HG03521 (cell line): ENCODE data around the gene FRMD4B.

Experiments
- ATAC-seq: cut with Tn5 transposase; IDR thresholded peaks from one replicate; pipeline ENCODE4 v1.9.1; 2021; ENCODE audit warnings: mild to moderate bottlenecking, moderate library complexity; ENCODE audit not compliant: unreplicated experiment

Gene FRMD4B

DNA sequence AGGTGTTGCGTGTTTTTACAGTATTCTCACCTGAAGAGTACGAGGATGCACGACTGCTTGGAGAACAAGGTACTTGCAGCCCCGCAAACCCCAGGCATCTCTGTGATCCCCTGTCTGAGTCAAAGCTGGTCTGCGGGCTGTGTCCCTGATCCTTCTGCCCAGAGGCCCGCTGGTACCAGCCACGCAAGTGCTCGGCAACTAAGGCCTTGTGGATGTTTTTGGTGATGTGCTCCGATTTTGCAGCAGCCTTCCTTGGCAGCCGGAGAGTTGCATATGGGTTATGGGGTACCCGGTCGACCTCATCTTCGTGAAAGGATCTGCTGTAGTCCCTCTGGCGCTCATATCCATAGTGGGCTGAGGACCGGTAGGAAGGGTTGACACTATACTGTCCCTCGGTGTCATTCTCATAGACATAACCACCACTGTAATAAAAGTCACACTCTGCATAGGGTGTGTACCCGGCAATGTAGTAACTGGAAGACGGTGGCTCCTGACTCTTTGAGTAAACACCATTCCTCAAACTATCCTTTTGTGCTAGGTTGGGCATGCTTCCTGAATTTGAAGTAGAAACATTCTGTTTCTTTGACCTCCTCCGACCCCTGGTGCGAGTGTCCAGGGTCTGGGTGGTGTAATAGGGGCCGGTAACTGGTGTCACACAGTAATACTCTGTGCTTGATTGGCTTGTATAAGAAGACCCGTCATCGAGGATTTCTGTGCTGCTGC is 204.9 kb downstream of the FRMD4B start:
- no peak for ATAC-seq

DNA sequence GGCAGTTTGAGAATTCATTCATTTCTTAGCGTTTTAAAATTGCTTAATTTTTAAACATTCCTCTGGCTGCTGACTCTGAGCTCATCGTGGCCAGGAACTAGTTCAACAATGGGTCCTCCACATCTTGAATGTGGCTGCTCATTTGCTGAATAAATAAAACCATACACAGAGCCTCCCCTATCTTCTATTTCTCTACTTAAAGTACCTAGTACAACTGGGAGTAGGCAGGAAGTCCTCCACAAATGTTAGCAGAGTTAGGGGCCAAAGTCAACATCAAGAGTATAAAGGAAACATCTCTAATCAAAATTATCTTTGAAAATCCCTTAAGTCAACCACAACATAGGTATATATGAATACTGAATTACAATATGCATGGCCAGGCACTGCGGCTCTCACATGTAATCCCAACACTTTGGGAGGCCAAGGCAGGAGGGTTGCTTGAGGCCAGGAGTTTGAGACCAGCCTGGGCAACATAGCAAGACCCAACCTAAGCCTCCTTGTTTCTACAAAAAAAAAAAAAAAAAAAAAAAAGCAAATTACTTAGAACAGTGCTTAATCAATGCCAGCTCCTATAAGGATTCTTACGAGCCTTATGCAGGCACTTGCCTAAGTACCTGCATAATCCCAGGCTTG is 206.0 kb downstream of the FRMD4B start:
- no peak for ATAC-seq

DNA sequence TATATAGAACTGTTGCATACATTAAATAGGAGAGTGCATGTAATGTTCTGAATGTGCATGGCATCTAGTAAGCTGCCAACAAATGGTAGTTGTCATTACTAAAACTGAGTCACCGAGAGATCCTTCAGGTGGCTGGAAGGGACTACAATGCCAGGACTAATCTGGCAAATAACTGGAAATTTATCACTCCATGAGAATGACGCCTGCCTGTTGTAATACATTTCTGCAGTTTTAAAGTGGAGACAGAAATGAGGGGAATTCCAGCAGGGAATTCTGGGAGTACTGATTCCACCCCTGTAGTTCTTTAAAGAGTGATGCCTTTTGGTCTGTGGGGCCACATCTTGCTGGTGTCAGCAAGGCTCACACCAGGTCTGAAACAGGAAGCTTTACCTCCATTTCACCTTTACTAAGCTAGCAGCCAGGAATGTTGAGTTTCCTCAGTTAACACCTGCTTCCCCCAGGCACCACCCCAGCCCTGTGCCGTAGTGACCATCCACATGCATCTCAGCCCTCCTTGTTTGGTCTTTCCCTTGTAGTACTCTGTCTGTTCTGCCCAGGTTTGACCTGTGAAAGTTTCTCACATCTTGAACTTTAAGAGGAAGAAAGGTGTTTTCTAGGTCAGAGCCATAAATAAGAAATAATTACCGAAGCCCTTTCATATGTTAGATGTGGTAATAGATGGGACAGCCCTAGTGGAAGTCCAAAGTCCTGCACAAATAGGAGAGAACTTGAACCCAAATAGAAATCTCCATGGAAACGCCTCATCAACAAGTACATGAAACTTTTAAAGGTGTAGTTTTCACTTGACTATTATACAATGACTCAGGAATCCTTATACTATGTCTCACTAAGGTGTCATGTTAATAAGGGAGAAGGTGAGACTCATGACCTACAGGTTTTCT is 206.8 kb downstream of the FRMD4B start:
- no peak for ATAC-seq

DNA sequence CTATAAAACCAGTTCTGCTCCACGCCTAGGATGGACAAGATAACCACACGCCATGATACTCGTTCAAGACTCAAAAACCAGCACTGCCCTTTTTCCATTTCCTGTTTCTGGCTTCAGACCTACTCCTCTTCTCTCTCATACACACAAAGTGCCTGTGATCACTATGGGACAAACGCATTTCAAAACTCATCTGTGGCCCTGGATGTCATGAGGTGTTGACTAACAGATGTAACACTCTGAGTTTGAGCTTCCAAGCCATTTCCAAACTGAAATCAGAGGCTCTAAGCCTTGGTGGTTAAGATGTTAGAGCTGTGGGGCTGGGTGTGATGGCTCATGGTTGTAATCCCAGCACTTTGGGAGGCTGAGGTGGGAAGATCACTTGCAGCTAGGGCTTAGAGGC is 207.8 kb downstream of the FRMD4B start:
- no peak for ATAC-seq

DNA sequence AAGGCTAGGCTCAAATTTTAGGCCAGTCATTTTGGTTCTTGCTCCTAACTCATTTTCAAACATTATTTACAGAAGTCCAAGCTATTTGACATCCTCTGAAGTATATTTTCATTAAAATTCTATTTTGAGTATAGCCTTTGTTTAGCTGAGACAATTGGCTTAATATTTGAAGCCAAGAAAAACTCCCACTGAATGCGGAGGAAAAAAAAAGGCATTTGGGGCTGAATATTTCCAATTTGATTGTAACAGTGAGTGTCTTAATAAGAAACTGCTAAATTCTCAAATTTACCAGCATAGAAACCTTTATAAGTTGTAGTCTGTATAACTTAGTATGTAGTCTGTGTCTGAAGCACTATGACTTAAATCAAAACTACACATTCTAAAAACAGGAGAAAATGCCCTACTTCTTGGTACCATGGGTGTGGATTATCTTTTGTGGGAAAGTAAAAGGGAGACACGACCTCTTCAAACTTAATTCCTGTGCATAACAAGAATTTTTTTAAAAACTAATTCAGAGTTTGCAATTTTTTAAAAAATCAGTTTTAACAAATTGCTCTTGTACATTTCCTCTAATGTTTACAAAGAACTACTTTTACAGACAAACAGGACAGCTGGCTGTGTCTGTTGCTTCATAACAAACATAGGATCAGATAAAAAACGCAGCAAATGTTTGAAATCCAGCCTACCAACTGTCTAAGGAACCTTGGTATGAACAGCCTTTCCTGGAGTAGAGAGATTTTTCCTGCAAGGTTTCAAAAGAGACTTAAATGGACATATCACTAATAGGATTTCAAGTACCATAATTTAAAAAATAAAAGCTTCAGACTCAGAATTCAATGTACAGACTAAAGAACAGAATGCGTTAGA is 210.8 kb downstream of the FRMD4B start:
- no peak for ATAC-seq

DNA sequence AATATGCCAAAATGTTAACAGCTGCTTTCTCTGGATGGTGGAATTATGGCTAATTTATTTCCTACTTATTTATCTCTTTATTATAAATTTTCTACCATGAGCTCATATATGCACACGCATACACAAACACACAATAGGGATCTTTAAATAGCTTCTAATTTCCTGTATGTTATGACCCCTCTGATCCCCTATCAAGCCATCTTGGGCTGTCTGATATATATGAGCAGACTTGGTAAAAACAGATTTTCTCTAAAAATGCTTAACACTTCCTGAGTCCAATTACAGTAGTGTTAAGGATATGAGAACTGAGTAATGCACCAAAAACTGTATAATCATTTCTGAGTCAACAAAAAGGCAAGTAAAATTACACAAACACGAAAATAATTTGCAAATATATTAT is 211.4 kb downstream of the FRMD4B start:
- no peak for ATAC-seq

DNA sequence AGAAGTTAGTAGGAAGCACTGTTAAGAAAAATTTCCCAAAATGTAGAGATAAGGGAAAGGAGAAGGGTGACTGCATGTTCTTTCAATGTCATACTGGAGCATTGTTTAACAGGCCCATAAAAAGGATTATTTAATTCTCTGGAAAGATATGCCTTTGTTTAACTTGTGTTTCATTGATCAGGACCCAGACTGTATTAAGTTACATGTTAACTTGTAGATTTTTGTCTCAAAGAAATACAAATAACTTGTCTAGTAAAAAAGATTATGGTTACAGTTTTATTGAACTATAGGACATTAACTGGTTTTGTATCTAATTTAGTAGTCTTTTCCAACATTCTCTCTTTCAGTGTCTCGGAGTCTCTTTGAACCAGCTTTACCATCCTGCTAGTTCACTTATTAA is 213.8 kb downstream of the FRMD4B start:
- ATAC-seq: no peak

DNA sequence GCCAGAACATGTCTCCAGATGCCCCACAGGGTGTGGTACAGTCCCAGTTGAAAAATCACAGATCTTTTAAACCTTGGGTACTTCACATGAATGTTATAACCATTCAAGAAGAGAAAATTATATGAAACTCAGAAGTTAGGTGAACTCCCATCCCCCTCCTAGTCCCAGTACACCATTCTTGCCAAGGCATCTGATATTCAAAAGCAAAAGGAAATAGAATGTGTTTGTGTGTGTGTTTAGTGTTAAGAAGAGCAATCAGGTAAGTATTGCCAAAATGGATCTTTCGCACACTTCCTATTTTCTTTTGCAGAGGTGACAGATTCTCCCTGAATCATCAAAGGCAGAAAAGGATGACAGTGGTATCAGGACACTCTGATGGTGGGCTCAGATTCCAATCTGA is 219.4 kb downstream of the FRMD4B start:
- no peak for ATAC-seq

DNA sequence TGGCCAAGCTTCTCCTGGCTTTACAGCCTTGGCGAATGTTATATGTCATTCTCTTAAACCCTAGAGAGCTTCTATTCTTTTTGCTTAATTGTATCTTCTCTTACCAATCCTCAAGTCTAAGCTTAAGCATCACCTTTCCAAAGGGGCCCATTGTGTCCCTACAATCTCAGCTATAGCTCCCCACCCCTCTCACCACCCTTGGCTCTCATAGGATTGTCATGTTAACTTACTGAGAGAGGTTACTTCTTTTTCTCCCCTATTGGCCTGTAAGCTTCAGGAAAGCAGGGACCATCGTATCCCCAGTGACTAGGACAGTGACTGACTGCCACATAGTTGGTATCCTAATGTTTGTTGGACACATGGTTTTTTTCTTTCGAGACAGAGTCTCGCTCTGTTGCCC is 220.1 kb downstream of the FRMD4B start:
- ATAC-seq: no peak

DNA sequence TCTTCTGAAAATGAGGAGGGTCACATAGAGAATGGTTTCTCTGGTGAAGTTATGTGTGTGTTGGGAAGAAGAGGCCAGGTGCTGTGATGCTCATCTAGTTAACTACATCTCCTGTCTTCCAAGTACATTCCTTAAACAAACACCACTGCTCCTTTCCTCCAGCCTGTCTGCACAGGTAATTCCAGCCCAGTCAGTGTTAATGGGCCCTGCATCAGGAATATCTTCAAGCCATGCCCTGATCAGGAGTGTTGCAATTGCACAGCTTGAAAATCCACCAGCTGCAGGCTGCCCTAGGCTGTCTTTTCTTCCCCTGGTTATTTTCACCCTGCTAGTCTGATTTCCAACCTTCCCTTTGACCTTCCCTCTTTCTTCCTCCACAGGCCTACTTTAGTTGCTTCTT is 221.6 kb downstream of the FRMD4B start:
- no peak for ATAC-seq

DNA sequence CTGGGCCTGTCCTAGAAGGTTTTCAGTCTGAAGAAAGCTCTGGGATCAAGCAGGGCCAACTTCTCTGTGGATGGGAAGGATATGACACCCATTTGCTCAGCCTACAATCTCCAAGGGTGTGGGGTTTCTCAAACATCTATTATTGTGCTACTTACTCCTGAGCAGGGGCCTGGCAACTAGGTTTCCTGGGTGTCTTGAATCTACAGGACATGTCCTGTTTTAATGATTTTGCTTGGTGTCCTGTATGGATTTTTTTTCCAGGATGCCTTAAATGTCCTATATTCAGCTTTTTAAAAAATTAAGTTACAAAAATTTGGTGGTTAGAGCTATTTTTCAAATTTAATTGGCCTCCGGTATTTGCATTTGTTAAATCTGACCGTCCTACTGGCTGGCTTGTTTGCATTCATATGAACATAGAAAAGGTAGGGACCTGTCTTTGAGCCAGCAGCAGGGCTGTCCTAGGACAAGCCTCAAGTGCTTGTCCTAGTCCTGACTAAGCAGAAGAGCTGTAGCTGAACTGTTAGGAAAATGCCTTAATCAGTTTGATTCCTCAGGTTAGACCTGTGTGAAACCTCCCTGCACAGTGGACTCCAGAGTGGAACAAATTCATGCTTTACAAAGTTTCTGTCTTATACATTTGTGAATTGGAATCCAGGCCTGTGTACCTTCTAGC is 223.4 kb downstream of the FRMD4B start:
- no peak for ATAC-seq

DNA sequence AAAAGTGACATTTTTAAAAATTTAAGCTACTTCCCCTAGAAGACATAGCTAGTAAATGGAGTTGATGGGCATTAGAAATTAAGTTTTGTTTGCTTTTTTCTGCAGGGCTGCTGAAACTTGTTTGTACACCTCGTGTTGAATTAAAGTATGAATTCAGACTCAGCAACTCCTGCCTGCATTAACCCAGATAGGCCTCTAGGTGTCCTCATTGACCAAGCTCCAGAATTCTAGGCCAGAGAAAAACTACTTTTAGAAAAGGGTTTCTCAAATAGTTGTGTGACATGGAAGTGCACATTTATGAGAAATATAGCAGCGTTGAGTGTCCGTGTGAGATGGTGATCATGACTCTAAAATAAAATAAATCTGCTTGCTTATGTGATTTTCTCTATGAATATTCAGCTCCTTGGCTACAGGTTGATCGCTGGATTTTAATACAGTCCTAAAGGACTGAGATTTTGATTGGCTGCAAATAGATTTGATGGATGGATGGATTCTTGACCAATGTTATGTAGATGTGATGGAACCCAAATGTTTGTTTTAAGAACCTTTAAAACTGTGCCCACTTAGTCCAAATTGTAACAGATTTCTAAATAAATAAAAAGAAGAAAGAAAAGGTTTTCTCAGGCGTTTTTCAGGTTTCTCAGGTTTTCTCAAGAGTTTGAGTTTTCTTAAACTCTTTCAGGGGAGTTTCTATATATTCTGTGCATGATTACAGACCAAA is 224.1 kb downstream of the FRMD4B start:
- ATAC-seq: peak; percentile 50

DNA sequence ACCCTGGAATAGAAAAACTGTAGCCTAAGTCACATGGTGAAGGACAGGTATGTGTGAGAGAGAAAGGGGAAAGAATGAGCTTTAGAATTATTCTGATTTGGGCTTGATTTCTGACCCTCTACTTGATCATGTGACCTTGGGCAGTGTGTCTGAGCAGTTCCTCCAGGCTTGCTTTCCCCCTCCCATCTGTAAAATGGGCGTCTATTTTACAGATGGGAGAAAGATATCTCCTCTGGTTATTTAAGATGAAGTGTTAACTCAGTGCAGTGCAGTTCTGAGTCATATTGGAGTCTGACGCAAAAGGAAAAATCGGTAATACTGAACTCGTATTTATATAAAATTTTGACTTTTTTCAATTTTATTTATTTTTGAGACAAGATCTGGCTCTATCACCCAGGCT is 225.4 kb downstream of the FRMD4B start:
- no peak for ATAC-seq

DNA sequence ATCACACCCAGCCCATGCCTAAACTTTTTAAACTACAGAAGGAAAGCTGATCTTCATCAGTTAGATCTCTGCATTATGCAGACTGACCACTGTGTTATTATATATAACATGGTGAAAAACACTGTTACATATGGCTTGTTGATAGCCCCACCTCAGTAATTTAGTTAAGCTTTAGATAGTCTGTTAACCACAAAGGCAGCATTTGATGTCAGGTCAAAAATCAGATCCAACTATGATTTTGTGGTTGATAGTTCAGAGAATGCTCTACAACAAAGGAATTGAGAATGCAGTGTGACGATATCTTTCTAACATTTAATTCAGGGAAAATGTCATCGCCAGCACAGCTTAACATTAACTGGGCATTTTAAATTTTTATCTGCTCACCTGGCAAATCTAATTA is 225.8 kb downstream of the FRMD4B start:
- no peak for ATAC-seq

DNA sequence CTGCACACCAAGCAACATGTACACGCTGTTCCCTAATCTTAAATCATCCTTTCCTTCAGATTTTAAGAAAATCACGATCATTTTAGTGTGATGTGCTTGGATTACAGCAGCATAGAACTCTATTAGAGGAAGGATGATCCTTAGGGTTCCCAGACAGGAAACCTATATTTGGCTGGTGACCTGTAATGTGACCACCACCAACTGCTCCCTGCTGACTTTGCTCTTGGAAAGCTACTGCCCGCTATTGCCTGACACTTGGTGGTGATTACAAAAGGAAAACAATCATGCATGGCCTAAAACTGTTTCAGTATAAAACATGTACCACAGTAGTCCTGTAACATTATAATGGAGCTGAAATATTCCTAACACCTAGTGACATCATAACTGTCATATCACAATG is 236.3 kb downstream of the FRMD4B start:
- ATAC-seq: no peak

DNA sequence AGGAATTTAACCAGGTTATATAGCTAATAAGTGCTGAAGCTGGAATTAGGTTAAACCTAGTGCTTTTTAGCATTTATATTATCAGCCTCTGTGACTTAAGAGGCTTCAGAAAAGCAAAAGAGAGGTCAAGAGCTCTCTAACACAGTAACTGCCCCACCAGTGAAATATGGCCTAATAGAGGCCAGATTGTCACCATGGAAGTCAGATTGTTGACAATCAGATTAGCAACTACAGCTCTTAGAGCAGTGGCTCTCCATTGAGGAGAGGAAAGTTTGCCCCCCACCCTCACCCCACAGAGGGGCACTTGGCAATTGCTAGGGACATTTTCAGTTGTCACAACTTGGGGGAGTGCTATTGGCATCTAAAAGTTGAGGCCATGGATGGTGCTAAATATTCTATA is 240.2 kb downstream of the FRMD4B start:
- ATAC-seq: no peak

DNA sequence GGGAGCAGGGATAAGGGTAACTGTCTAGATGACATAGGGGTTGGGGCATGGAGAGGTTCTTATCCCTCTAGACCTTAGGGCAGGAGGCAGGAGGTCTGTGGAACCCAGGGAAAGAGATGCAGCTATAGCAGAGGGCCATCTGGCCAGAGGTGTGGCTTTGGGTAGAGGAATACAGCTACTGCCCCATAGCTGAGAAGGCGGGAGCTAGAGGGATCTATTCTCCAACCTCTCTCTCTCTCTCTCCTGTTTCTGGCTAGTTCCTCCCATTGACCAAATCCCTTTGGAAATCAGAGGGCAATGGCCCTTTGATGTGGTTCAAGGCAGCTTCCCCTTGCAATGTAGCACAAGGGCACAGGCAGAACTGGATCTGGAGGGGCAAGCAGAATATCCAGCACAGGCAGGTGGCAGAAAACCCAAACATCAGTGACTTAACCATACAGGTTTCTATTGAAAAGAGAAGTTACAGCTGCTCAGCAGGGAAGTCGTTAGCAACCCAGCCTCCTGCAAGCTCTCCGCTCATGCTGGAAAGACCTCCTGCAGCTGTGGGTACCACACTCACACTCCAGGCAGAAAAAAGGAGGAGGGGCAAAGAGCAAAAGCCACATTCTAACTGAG is 241.2 kb downstream of the FRMD4B start:
- no peak for ATAC-seq

DNA sequence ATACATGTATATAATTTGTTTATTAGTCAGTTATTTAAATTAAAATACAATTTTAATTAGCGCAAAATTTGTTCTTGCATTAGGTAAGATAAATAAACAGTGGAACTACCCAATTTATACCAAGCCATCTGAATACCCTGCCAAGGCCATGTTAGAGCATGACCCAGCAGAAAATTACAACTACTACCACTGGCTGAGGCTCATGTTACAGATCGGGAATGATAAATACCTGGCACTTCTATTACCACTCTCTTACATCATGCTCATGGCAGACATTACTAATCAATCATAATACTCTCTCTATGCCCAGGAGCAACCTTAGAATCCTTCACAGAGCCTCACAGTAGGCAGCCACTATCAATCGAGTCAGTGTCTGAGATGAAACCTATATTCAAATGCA is 242.3 kb downstream of the FRMD4B start:
- no peak for ATAC-seq

DNA sequence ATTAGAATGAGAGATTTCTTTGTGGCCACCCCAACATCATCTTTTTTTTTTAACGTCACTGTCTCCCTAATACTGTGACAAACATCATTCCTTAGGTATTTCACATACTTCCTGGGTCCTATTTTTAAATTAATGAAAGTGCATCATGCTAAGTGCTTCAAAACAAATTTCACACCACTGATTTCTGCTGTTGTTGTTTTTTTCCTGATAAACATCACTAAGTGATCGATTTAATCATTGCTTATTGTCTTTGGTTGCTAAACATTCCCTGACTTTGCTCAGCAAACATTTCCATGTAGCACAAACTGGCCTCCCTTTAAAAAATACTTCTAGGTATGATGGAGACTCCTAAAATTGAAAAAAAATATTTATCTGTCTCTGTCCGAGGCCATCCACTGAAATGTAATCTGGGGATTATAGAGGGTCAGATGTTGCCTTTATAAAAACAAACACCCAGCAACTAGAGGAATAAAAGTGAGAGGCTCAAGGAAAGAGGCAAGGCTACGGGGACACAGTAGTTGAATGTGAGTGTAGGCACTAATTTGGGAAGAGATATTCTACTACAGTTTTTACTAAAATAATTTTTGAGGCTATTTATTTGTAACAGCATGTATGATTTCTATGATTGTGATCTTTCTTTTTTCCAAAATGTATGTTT is 243.0 kb downstream of the FRMD4B start:
- no peak for ATAC-seq
